GM19455 (cell line): Measurements from ENCODE around the gene NHLH1.
"Not testable (repeated sequence)": the region's sequence is repeated elsewhere in the genome, so short reads cannot be mapped to it uniquely, and the experiment has no call there.

ENCODE experiments used
- ATAC-seq: cut with Tn5 transposase; IDR thresholded peaks from one replicate; pipeline ENCODE4 v1.9.1; 2021; ENCODE audit not compliant: unreplicated experiment

NHLH1 gene

DNA sequence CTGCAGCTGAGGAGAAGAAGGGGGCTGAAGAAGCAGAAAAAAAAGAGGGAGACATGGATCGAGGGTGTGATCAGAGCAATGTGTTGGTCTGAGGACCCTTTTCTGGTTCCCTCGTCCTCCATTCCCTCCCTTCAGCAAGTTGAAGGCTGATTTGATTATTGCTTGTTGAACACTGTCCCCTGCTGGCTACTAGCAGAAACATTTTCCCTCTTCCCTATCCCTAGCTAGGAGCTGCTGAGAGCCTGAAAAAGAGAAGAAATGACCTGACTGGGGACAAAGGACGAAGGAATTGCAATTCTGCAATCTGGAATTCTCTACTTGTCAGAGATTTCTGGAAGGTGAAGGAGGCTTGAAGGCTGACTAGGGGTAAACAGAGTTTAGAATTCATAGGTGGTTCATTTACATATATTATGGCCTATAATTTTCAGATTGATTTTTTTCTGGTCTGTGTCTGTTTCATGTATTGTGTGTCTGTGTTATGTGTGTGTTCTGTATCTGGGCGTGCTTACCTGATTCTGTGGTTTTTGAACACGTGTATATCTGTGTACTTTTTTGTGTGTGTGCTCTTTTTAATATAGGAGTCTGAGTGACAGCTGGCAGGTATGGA lies 9.8 kb downstream of the NHLH1 start:
- ATAC-seq: no peak

DNA sequence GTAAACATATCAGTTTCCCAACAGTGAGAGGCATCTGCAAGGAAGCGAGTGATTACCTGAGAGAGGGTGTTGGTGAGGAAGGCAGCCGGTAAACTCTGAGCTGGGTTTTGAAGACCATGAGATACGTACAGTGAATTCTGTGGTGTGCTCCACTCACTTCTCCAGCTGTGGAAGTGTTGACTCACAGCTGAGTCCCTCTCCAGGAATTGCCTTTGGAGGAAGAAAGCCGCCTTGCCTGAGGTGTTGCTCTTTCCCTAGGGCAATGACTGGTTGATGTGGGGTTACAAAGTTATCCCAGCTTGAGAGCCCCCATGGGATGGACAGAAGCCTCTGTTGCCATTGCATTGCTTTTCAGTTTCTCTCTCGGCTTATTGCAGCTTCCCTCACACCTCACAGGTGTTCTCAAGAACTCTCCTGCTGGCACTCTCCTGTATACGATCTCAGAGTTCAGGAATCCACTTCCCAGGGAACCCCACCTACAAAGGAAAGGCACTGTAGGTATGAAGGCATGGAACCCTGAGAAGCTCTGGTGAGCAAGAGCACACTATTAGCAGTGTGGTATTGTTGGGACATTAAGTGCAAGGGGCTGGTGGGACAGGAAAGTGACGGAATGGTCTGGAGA lies 10.8 kb downstream of the NHLH1 start:
- ATAC-seq: no peak

DNA sequence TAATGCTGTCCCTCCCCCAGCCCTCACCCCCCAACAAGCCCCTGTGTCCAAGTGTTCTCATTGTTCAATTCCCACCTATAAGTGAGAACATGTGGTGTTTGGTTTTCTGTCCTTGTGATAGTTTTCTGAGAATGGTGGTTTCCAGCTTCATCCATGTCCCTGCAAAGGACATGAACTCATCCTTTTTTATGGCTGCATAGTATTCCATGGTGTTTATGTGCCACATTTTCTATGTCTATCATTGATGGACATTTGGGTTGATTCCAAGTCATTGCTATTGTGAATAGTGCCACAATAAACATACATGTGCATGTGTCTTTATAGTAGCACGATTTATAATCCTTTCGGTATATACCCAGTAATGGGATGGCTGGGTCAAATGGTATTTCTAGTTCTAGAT lies 17.9 kb downstream of the NHLH1 start:
- not testable (repeated sequence) for ATAC-seq

DNA sequence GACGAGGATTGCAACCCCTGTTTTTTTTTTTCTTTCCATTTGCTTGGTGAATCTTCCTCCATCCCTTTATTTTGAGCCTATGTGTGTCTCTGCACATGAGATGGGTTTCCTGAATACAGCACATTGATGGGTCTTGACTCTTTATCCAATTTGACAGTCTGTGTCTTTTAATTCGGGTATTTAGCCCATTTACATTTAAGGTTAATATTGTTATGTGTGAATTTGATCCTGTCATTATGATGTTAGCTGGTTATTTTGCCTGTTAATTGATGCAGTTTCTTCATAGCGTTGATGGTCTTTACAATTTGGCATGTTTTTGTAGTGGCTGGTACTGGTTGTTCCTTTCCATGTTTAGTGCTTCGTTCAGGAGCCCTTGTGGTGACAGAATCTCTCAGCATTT lies 21.5 kb downstream of the NHLH1 start:
- not testable (repeated sequence) for ATAC-seq

DNA sequence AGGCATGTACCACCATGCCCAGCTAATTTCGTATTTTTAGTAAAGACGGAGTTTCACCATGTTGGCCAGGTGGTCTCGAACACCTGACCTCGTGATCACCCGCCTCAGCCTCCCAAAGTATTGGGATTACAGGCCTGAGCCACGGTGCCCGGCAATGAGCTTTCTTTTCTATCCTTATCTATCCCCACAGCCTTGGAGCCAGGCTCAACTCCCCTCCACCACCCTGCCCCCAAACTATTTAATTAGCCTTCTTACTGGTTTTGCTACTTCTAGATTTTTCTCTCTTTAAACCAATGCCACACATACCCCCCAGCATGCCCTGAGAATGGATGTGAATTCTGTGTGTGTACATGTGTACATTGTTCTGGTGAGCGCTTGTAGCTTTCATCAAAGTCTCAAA lies 27.8 kb downstream of the NHLH1 start:
- ATAC-seq: no peak

DNA sequence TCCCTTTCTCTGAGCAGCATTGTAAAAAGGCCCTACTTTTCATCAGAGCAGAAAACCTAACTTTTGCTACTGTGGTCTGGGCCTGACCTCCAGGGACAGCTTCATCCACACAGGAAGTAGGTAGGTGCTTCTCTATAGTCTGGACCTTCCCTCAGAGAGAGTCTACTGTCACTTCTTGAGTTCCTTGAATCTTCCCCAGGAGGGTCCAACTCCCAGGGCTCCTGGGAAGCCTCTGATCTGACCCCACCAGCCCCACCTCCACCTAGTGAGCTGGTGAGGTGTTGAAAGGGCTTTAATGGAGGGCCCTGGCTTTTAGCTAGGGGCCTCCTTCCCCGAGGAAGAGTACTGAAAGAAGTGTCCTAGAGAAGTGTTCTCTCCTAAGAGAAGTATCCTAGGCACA lies 30.8 kb downstream of the NHLH1 start:
- no peak for ATAC-seq

DNA sequence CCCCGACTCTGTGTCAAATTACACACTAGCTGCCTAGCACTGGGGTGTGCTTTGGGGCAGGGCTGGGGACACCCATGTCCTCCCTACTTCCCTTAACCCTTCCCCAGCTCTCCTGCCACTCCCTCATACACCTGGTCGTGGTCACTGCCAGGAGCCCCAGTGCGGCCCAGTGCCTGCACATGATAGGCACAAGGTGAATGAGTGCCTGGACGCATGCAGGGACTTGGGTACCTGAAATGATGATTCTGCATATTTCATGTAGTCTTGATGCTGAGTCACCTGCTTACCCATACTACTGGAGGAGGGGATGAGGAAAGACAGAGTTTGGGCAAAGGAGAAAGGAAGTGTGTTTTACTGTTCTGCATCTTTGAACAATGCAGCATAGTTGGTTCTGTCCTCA lies 32.0 kb downstream of the NHLH1 start:
- no peak for ATAC-seq

DNA sequence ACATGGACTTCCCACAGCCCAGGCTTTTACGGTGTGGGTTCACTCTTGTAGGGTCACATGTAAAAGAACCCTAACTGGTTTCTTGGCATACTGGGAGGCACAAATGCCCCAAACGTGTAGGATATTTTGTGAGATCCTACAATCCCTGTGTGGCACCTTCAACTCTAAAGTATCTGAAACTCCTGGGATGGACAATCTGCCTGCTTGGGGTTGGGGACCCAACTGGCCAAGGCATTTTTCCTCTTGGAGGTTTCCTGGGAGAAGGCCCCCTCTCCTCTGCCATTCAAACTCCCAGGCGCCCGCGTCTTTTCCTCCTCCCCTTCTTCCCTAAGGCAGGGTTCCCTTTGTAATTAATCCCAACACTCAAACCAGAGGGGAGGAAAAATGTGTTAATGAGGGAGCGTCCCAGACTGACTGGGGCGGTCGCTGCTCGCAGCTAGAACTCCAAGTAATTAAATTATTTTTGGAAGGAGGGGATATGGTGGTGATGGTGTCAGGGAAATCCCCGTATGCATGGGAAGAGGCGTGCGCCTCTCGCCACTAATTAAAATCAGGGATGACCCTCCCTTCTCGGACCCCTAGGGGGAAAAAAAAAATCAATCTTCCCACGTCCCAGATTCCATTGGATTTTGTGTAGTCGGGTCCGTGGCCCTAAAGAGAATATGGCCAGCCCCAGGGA lies 32.8 kb downstream of the NHLH1 start:
- ATAC-seq: no peak

DNA sequence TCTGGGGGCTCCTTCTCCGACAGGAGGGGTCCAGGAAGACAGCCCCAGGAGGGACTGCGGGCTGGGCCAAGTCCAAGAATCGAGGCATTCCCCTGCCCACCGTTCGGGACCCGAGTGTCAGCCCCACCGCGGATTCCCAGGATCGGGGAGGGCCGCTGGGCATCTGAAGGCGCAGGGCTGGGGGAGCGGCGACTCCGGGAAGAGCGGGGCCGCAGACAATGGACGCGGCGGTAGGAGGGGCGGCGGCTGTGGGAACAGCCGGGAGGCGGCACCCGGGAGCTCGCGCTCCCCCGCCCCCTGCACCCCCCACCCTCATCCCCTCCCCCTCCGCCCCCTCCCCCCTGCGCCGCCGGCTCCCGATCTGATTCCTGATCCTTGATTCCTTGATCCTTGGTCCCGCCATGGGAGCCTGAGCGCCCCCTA lies 33.4 kb downstream of the NHLH1 start, which contains the start of gene VANGL2:
Gene VANGL2, plus strand, starts transcription at position 342 of the 423 bp plus-strand sequence. CDS start 15,274 bp downstream, outside the sequence.
- ATAC-seq: no peak

DNA sequence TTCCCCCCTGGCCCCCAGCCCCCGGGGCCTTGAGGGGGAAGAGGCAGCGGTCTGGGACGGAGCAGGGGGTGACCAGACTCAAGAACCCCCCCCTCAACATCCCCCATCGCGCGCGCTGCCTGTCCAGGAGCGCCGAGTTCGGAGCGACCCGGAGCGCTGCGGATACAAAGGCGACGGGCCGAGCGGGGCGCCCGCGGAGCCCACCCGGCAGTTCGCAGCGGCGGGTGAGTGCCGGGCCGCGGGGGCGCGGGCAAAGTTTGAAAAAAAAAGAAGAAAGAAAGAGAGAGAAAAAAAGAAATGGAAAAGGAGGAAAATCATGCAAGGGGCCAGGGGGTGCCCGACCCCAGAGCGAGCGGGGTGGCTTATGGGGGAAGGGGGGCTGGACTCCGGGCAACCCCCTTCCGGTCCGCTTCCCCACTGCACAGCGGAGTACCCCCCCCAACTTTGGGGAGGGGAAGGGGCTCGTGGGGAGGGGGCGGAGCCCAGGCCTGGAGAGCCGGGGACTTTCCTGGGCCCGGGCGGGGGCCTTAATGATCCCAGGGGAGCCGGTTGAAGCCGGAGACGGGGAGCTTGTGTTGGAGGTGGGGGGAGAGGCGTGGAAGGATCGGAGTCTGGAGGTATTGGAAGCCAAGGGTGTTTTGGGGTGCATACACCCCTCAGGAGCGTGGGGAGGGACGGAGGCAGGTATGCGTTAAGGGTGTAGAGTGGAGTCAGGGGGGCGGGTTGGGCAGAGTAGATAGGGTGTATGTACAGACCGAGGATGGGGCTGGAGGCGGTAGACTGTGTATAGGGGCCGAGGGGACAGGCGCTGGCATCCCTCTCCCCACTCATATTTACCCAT lies 34.0 kb downstream of the NHLH1 start:
- no peak for ATAC-seq

DNA sequence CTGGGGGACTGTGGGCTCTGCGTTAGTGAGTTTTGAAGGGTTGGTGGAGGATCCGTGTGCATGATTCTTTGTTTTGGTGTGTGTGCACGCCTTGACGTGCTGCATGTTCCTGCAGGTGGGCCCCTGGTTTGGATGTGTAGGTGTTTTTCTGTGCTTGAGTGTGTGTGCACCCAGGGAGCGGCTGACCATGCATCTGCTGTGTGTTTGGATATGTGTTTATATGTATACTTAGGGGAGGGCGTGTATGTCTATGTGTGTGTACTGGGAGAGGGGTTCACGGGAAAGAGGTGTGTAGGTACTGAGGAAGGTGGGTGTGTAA lies 34.6 kb downstream of the NHLH1 start:
- no peak for ATAC-seq

DNA sequence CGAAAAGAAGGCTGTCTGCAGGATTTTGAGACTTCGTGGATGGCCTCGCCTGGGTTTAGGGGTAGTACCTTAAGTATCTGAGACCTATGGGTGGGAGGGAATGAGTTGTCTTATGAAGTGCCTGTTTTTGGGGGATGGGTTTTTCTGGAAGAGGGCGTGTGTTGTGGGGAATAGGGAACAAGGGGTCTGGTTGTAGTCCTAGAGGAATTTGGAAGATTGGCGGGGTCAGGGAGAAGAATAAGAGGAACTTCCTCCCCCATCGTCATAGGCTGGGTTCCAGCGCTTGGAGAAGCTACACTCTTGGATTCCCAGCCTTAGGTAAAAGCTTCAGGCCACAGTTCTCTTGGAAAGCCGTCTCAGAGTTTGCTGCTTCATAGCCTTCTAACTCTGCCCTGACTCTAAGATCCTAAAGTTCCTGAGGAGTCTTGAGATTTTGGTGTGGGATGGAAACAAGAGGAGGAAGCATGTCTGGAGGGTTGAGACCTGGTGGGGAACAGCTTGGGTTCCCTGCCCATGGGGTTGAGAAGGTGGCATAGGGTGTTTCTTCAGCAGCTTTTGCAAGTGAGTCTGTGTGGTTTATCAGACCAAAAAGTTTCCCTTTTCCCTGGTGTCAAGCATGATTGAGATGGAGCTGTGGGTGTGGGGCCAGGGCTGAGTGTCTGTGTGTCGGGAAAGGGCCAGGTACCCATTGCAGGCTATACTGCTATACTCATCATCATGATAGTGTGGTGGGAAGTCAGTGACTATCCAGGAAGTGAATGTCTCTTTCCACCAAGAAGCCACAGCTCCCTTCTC lies 35.3 kb downstream of the NHLH1 start:
- ATAC-seq: no peak

DNA sequence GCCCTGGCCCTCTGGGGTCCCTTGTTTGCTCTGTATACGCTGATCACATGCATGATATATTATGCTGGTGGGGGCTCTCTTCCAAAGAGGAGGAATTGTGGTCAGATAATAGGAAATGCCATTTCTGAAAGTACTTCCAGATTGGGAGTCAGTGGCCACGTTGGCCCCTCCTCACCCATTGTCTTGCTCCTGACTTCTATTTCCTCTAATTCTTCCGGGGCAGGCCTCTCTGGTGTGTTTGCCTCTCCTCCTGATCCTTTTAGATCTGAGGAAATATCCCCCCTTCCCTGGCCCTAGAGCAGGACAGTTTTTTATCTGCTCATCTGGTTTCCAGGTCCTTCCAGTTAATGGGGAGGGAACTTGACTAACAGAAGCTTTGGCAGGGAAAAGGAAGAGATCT lies 36.4 kb downstream of the NHLH1 start:
- no peak for ATAC-seq

DNA sequence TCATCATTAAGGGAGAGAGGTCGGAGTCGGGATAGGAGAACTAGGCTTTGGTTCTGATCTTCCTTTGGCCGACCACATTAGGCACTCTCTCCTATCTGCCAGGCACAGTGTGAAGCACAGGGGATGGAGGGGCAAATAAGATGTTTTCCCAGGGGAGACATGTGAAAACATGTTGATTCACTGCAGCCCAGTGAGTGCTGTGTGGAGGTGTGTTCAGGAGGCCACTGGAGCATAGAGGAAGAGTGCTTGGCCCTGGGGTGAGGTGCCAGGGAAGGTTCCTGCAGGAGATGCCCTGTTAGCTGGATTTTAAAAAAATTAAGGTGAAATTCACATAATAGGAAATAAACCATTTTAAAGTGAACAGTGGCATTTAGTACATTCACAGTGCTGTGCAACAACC lies 37.2 kb downstream of the NHLH1 start:
- ATAC-seq: no peak

DNA sequence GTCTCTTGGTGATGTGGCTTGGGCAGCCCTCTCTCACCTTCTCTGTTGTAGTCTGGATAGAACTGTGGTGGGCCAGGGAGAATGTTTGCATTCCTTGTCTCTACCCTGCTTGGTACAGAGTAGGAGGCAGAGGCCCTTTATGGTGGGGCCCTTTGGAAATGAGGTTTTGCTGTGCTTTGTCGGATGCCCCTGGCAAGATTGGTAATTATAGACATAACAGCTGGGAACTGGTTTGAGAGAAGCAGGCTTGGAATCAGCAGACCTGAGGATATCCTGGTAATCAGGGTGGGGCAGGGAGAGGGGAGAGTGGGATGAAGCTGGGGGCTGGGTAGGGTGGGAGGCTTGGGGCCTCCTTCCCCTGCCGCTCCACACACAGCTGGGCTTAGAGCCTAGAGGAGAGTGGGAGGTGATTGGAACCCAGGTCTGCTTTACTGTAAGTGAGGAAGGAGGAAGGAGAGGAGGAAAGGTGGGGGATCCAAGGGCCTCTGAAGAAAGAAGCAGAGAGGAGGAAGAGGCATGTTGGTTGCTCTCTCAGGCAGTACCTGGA lies 38.5 kb downstream of the NHLH1 start:
- no peak for ATAC-seq

DNA sequence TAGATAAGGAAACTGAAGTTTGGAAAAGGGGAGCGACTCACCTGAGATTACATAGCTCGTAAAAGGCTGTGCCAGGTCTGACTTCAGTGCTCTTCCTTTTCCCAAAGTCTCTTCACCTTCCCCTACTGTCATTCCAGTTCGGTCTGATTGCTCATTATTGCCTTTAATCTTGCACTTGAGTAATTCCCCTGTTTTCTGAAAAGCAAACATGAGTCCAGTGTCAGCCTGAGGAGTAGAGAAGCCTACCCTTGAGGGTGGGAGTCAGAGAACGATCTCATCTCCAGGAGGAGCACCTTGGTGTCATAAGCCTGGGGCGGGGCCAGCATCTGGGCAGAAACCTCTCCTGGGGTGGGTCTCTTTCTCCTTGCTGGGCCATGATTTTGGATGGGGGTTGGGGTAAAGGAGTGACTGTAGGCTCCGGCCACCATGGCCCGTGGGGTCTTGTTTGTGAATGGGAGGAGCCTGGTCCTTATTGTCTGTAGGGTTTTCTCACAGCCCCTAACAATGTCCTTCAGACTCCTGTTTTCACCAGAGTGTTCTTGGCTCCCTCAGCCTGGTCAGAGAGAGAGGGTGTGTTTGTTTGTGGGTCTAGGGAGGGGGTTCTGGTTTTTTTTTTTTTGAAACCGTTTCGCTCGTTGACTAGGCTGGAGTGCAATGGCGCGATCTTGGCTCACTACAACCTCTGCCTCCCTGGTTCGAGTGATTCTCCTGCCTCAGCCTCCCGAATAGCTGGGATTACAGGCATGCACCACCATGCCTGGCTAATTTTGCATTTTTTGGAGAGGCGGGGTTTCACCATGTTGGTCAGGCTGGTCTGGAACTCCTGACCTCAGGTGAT lies 39.5 kb downstream of the NHLH1 start:
- ATAC-seq: no peak

DNA sequence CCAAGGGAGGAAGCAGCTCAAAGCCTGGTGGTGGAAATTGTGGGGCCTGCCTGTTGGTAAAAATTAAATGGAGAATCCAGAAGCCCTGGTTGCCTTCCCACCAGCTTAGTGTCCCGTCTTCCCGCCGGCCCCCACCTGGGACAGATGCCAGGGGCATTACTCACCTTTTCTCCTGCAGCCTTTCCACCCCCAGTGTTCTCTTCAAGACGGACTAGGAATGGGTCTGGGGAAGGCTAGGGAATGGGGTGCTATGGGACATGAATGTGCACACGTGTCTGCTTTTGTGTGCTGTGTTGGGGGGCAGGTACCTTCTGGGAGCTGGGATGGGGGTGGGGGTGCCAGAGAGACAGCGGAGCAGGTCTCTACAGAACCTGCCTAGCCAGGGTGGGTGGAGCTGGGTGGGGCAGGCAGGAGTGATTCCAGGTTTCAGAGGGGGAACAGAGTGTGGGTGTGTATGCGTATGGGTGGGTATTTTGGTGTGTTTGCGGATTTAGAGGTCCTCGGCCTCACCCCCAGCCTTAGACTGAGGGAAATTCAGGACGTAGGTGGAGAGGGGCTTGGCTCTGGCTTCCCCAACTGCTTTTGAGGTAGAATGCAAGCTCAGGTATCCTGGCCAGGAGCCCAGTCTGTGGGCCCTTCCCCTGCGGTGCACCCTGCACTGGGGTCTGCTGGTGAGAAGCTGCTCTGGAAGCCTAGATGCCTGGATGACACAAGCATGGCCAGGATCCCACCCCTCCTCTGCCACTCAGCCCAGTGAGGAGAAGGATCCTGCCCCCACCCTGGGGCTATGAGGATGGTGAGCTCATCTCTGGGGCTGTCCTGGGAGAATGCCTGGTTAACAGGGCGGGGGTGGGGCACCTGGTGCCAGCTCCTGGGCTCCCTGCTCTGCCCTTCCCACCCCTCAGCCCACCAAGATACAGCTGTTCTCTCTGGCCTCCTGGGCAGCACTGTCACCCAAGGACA lies 41.2 kb downstream of the NHLH1 start:
- ATAC-seq: no peak

DNA sequence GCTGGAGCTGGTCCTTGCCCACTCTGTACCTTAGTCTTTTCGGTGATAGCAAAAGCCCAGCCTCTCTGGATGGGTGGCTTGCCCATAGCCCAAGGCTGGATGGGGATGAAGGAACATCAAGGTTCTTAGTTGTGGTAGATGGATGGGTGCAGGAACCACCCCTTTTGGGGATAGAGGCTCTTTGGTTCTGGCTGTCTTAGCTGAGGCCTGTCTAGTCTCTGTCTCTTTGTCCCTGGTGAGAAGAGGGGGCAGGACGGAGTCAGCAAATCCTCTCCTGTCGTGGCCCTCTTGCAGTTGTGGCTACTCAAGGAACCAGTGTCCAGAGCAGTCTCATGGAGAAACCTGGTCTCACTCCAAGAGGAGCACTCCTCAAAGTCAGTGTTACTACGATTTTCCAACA lies 42.0 kb downstream of the NHLH1 start:
- ATAC-seq: no peak

DNA sequence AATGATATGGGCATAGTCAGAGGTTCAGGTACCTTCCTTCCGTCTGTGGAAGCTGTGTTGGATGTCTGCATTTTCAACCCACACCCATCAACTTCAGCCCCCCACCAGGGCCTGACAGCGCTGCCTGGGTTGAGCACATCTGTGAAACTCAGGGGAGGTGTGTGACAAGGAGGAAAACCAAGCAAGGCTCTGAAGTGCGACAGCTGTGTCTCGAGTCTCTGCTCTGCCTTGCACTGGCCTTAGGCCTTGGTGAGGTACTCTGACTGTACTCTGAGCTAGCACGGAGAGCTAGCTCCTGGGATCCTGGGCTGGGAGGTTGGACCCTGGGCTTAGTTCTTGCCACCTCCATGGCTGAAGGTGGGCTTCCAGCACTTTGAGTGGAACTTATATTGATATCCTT lies 42.6 kb downstream of the NHLH1 start:
- ATAC-seq: no peak
